T-cell (primary cell): ENCODE measurements around the gene CYP4F12. TPM values are rescaled to one million over a fixed set of nuclear protein-coding genes. Genes with fewer than 3 reads are reported as not detected.
A peak's percentile ranks its signal among the peaks of the same experiment; 100 is the strongest.
"Not testable (repeated sequence)": the region's sequence is repeated elsewhere in the genome, so short reads cannot be mapped to it uniquely, and the experiment has no call there.

Experiments used
- ATAC-seq, 4 experiments: fragments of 200-7000 bp in 3 of 4; fragments of 150-1000 bp in 1 of 4; cut with Tn5 transposase; replicated peaks in 1 of 4; 1 replicate in 3 of 4; 2 replicates in 1 of 4; pipeline ENCODE4 v1.10.0; 2021; ENCODE audit warnings: moderate library complexity in 3 of 4, mild to moderate bottlenecking in 2 of 4, moderate number of reproducible peaks in 1 of 4
- CTCF ChIA-PET, 2 donors: fragments of 300-600 bp; sonication (Branson Sonifier 250); formaldehyde crosslinking; loops; one replicate each; lab custom pipeline; 2022; ENCODE audit warnings: antibody characterized with exemption in 2 of 2; lab: Charles Lee
- POLR2A ChIA-PET, 2 donors: fragments of 300-600 bp; sonication (Branson Sonifier 250); formaldehyde crosslinking; loops; one replicate each; lab custom pipeline; 2022; ENCODE audit warnings: antibody characterized with exemption in 2 of 2; lab: Charles Lee
- DNase-seq, 35 experiments: peaks; one replicate each; pipeline versions ENCODE4 v3.0.0 to v3.0.0-alpha.2; 2013 to 2023
- H3K27ac ChIP-seq: one replicate; pipeline ENCODE4 v1.5.1; 2013; ENCODE audit warnings: low read length
- H3K27me3 ChIP-seq, 2 experiments: replicated peaks in 1 of 2; 1 replicate in 1 of 2; 2 replicates in 1 of 2; pipeline versions ENCODE4 v1.6.1 to v1.7.0; 2013; ENCODE audit warnings: low read length in 1 of 2, mixed read lengths in 1 of 2; ENCODE audit not compliant: control insufficient read depth in 2 of 2, insufficient read depth in 2 of 2; ENCODE audit errors: extremely low read depth in 1 of 2
- H3K36me3 ChIP-seq, 2 donors: 1 replicate in 1 of 2; 2 replicates in 1 of 2; pipeline versions ENCODE4 v1.6.1 to v1.7.0; 2013; ENCODE audit warnings: low read length in 1 of 2; ENCODE audit not compliant: control insufficient read depth in 2 of 2, insufficient read depth in 1 of 2; ENCODE audit errors: extremely low read depth in 1 of 2
- H3K4me1 ChIP-seq, 2 experiments: 1 replicate in 1 of 2; 2 replicates in 1 of 2; pipeline versions ENCODE4 v1.6.1 to v1.7.0; 2013; ENCODE audit warnings: low read length in 2 of 2, mixed read lengths in 1 of 2; ENCODE audit not compliant: insufficient read depth in 2 of 2, control insufficient read depth in 1 of 2; ENCODE audit errors: extremely low read depth in 1 of 2
- H3K4me3 ChIP-seq, 2 donors: 1 replicate in 1 of 2; 2 replicates in 1 of 2; pipeline versions ENCODE4 v1.5.1 to v1.7.0; 2013; ENCODE audit warnings: mild to moderate bottlenecking in 2 of 2, low read length in 1 of 2, moderate library complexity in 1 of 2; ENCODE audit not compliant: control insufficient read depth in 1 of 2; ENCODE audit errors: extremely low read depth in 1 of 2
- H3K9me3 ChIP-seq: 2 replicates; pipeline ENCODE4 v1.7.0; 2013
- H3K27ac Mint-ChIP-seq, 2 donors: one replicate each; pipeline ENCODE4 v1.8.0; 2020 to 2021; ENCODE audit warnings: mild to moderate bottlenecking in 2 of 2, mixed read lengths in 2 of 2
- H3K27me3 Mint-ChIP-seq, 2 donors: one replicate each; pipeline ENCODE4 v1.8.0; 2021 to 2022; ENCODE audit warnings: mixed read lengths in 2 of 2
- H3K36me3 Mint-ChIP-seq: one replicate; pipeline ENCODE4 v1.8.0; 2021; ENCODE audit warnings: mixed read lengths
- H3K4me1 Mint-ChIP-seq, 3 donors: one replicate each; pipeline ENCODE4 v1.8.0; 2020 to 2022; ENCODE audit warnings: mixed read lengths in 3 of 3, mild to moderate bottlenecking in 1 of 3
- H3K4me3 Mint-ChIP-seq, 3 donors: one replicate each; pipeline ENCODE4 v1.8.0; 2020 to 2022; ENCODE audit warnings: mild to moderate bottlenecking in 3 of 3, mixed read lengths in 3 of 3, moderate library complexity in 3 of 3
- H3K9me3 Mint-ChIP-seq, 3 donors: one replicate each; pipeline ENCODE4 v1.8.0; 2020 to 2022; ENCODE audit warnings: mixed read lengths in 3 of 3
- WGBS: methylation state at CpG from one replicate; pipeline ENCODE4 v1.1.5; 2013; ENCODE audit warnings: missing lambda C conversion rate; ENCODE audit not compliant: insufficient coverage; 5-methylcytosine and 5-hydroxymethylcytosine counted together
- total RNA-seq, 35 experiments: library from RNA in 6 of 35; stranded (reverse) in 6 of 35; fragments of 120-200 nt in 1 of 35; gene quantifications; one replicate each; pipeline versions ENCODE4 v1.2.1 to v1.2.4 and lab custom pipeline; 2013 to 2026

The CYP4F12 gene
- total RNA-seq, 5 donors from 2014 or later (not counting 1 experiment from before 2014, with no cell fraction given) = 0.13 to 2.4 (median 0.48) TPM

DNA sequence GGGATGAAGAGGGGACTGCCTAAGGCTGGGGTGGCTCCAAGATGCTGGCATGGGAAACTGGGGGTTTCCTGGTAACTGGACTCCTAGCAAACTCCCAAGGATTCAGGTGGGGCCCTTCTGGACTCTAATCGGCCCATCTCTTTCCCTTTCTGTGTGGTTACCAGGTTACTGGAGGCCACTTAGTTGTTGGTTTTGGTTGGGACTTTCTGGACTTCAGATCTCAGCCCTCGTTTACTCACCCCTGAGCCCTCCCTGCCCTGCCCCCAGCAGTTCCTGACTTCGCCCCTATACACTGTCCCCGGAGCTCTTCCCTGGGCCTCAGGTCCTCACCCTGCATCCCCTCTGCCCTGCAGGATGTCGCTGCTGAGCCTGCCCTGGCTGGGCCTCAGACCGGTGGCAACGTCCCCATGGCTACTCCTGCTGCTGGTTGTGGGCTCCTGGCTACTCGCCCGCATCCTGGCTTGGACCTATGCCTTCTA, 328 bp downstream of the CYP4F12 start:
- Histone ChIP-seq H3K4me3 (no peak overlapping the region), H3K9me3 (no peaks in the 10 kb centered on the region), H3K36me3 (no peaks in the 10 kb centered on the region), H3K4me1 (peaks cover 0 to 16% of the 10 kb centered on the region in 2 experiments), H3K27ac (peak overlapping the region; percentile 39), H3K27me3 (peaks cover 0 to 15% of the 10 kb centered on the region in 2 experiments)
- no peak overlapping the region for H3K4me3 Mint-ChIP-seq
- POLR2A ChIA-PET = no interaction called here
- H3K4me1 Mint-ChIP-seq = peaks cover 10 to 31% (median 27%) of the 10 kb centered on the region in 3 donors
- WGBS = 47% methylated on average over 7 of the region's 9 CpGs
- peak overlapping the region in 1 of 2 donors; percentile 81 for H3K27ac Mint-ChIP-seq
- ATAC-seq = peak in 3 of 4 experiments; percentile 44 to 73 (median 48)
- CTCF ChIA-PET = no interaction called here
- peak in 3 of 35 experiments; percentile 5 to 36 (median 15) for DNase-seq
- H3K9me3 Mint-ChIP-seq = no peaks in the 10 kb centered on the region
- H3K36me3 Mint-ChIP-seq = no peaks in the 10 kb centered on the region
- no peaks in the 10 kb centered on the region for H3K27me3 Mint-ChIP-seq

DNA sequence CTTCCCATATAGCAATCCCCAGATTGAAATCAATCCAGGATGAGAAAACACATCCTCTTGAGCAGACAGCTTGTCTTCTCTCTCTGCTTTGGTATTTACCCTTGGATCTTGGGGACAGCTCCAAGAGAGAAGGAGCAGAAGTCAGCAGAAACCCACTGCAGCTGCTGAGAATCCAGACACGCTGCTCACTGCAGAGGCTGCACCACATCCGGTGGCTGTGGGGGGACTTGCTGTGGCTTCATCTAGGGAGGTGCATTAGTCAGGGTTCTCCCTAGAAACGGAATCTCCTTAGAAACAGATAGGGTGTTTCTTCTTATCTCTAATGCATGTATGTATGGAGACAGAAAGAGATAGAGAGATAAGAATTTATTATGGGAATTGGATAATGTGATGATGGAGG, 2.7 kb downstream of the CYP4F12 start:
- H3K36me3 Mint-ChIP-seq = no peaks in the 10 kb centered on the region
- H3K27me3 ChIP-seq = peaks cover 0 to 9% of the 10 kb centered on the region in 2 experiments
- H3K27ac Mint-ChIP-seq = no peak overlapping the region
- H3K9me3 ChIP-seq = no peaks in the 10 kb centered on the region
- peaks cover 10 to 31% (median 27%) of the 10 kb centered on the region in 3 donors for H3K4me1 Mint-ChIP-seq
- WGBS = no CpG with 5 or more reads among the region's 3 CpGs
- H3K27me3 Mint-ChIP-seq = peaks cover 3 to 8% of the 10 kb centered on the region in 2 donors
- H3K9me3 Mint-ChIP-seq = no peaks in the 10 kb centered on the region
- ChIA-PET CTCF (no interaction called here), POLR2A (no interaction called here)
- no peak overlapping the region for H3K4me3 Mint-ChIP-seq
- no peak overlapping the region for H3K27ac ChIP-seq
- no peaks in the 10 kb centered on the region for H3K36me3 ChIP-seq
- ATAC-seq (peak in 3 of 4 experiments; percentile 29 to 53 (median 40)), DNase-seq (peak in 2 of 35 experiments; percentile 15 to 27)
- H3K4me3 ChIP-seq = no peak overlapping the region
- peaks cover 0 to 16% of the 10 kb centered on the region in 2 experiments for H3K4me1 ChIP-seq

DNA sequence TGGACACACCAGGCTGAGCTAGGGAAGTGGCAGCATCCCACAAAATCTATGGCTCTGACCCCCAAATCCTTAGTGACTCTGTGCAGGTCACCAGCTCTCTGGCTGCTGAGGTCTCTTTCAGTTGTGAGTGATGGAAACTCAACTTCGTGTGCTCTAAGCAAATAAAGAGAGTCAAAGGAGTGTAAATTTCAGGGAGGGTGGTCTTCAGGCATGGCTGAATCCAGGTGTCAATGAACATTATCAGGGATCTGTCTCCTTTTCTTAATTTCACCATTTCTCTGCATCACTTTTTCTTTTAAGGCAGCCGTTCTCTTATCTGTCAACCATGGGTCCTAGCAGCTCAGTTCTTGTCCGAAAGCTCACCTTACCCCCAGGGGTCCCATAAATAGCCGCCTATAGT, 6.2 kb downstream of the CYP4F12 start:
- 43% methylated on average over 1 of the region's 4 CpGs for WGBS
- Mint-ChIP-seq H3K4me1 (peaks cover 0 to 16% (median 9%) of the 10 kb centered on the region in 3 donors), H3K4me3 (no peak overlapping the region), H3K27ac (no peak overlapping the region), H3K27me3 (peaks cover 26 to 27% of the 10 kb centered on the region in 2 donors), H3K9me3 (no peaks in the 10 kb centered on the region), H3K36me3 (no peaks in the 10 kb centered on the region)
- Histone ChIP-seq H3K36me3 (no peaks in the 10 kb centered on the region), H3K27ac (no peak overlapping the region), H3K4me3 (no peak overlapping the region), H3K9me3 (no peaks in the 10 kb centered on the region), H3K27me3 (peaks cover 0 to 15% of the 10 kb centered on the region in 2 experiments), H3K4me1 (no peaks in the 10 kb centered on the region)
- POLR2A ChIA-PET = no interaction called here
- no peak for DNase-seq
- no peak for ATAC-seq
- CTCF ChIA-PET = no interaction called here

DNA sequence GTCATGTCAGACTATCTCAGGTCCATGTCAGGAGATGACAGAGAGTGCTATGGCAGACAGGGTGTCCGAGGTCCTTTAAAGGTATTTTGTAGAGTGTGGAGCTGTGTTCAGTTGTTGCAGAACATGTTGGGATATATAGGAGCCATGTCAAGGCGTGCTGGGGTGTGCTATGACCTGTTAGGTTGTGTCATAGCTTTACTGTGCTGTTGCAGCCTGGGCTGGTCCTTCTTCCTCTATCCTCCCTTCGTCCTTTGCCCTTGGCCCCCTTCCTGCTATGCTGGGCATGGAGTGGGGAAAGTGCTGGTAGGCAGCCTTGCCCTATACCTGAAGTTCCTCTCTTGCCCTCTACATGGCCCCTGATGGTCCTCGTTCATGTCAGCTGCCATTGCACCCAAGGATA, 7.0 kb downstream of the CYP4F12 start:
- CTCF ChIA-PET, H3K4me3 ChIP-seq, H3K9me3 Mint-ChIP-seq, ATAC-seq, H3K4me1 Mint-ChIP-seq, H3K27ac Mint-ChIP-seq, DNase-seq, H3K36me3 ChIP-seq, POLR2A ChIA-PET, H3K4me1 ChIP-seq, H3K9me3 ChIP-seq, H3K36me3 Mint-ChIP-seq, H3K27ac ChIP-seq, H3K4me3 Mint-ChIP-seq: not testable (repeated sequence)
- H3K27me3 ChIP-seq = peaks cover 0 to 18% of the 10 kb centered on the region in 2 experiments
- WGBS = 33% methylated on average over 2 of the region's 4 CpGs
- H3K27me3 Mint-ChIP-seq = peaks cover 31% of the 10 kb centered on the region in 2 donors

DNA sequence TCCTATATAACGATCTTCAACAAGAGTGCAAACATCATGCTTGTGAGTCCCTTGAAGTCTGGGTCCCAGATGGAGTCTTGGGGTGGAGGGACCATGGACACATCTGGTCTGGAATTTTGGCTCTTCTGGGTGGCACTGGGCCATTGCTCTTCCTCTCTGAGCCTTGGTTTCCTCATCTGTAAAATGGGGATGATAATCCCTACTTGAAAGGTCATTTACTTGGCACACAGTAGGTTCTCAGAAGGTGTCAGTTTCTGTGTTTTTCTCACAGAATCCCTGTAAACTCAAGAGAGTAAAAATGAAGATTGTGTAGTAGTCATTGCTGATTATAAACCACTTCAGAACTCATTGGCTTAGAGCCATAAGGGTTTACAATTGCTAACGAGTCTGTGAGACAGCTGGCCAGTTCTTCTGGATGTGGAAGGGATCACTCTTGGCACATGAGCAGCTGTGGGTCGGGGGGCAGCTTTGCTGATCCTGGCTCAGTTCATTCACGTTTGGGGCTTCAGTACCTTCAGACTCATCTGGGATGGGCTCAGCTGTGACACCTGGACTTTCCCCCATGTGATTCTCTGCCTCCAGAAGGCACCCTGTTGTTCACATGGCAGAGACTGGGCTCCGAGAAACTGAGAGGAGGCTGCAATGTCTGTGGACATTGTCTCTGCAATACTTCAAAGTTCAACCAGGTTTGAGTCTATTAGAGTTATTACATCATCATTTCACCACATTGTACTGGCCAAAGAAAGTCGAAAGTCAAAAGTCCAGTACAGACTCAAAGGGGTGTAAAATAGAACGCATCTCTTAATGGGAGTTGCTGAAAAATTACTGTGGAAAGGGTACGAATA, 7.8 kb downstream of the CYP4F12 start:
- H3K9me3 ChIP-seq = no peaks in the 10 kb centered on the region
- H3K4me3 ChIP-seq = no peak overlapping the region
- Mint-ChIP-seq H3K27ac (no peak overlapping the region), H3K36me3 (no peaks in the 10 kb centered on the region), H3K4me3 (no peak overlapping the region), H3K4me1 (peaks cover 0 to under 1% (median under 1%) of the 10 kb centered on the region in 3 donors), H3K27me3 (peaks cover 35% of the 10 kb centered on the region in 2 donors), H3K9me3 (no peaks in the 10 kb centered on the region)
- ATAC-seq = no peak
- no peak overlapping the region for H3K27ac ChIP-seq
- H3K36me3 ChIP-seq = no peaks in the 10 kb centered on the region
- ChIA-PET CTCF (interaction anchor here in 1 of 2 donors (0.6 kb wide), 1 partner anchor 402 kb away, joined by 5 read pairs; no protein-coding TSS in a partner anchor), POLR2A (interaction anchor here in 1 of 2 donors (0.7 kb wide), 1 partner anchor 39 kb away, joined by 3 read pairs; no protein-coding TSS in a partner anchor)
- no peak for DNase-seq
- H3K4me1 ChIP-seq = no peaks in the 10 kb centered on the region
- H3K27me3 ChIP-seq = peaks cover 0 to 19% of the 10 kb centered on the region in 2 experiments
- WGBS = 54% methylated on average over 3 of the region's 8 CpGs

DNA sequence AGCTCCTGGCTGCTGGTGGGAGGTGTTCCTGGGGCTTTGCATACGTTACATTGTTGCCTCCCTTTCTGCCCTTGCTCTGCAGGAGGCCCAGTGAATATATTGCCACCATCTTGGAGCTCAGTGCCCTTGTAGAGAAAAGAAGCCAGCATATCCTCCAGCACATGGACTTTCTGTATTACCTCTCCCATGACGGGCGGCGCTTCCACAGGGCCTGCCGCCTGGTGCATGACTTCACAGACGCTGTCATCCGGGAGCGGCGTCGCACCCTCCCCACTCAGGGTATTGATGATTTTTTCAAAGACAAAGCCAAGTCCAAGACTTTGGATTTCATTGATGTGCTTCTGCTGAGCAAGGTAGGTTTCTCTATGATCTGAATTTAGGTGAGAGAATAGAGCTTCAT, 10.5 kb downstream of the CYP4F12 start:
- POLR2A ChIA-PET = no interaction called here

More for the DNA sequence above, 10.5 kb downstream of the CYP4F12 start:
- H3K9me3 Mint-ChIP-seq = peaks cover 0 to 5% (median 4%) of the 10 kb centered on the region in 3 donors
- no peak for ATAC-seq
- H3K4me3 ChIP-seq = no peak overlapping the region
- H3K27me3 ChIP-seq = peaks cover 0 to 27% of the 10 kb centered on the region in 2 experiments
- no peak overlapping the region for H3K4me3 Mint-ChIP-seq
- no peaks in the 10 kb centered on the region for H3K36me3 ChIP-seq
- no peak overlapping the region for H3K27ac ChIP-seq
- no peak overlapping the region for H3K27ac Mint-ChIP-seq
- 100% methylated on average over 3 of the region's 10 CpGs for WGBS
- no peaks in the 10 kb centered on the region for H3K4me1 ChIP-seq
- CTCF ChIA-PET = no interaction called here
- H3K4me1 Mint-ChIP-seq = no peaks in the 10 kb centered on the region
- no peaks in the 10 kb centered on the region for H3K36me3 Mint-ChIP-seq
- no peaks in the 10 kb centered on the region for H3K9me3 ChIP-seq
- DNase-seq = no peak
- peaks cover 47 to 56% of the 10 kb centered on the region in 2 donors for H3K27me3 Mint-ChIP-seq
